ENCODE results near the gene PDCD4. TPM values are rescaled to one million over a fixed set of nuclear protein-coding genes. Genes with fewer than 3 reads are reported as not detected.

Gene PDCD4
- total and polyA plus RNA-seq, 9 of the 15 experiments (the other 6 are each of a cell fraction or from before 2014, with no cell fraction given): 12.9 to 44.1 (median 33.7) TPM

DNA sequence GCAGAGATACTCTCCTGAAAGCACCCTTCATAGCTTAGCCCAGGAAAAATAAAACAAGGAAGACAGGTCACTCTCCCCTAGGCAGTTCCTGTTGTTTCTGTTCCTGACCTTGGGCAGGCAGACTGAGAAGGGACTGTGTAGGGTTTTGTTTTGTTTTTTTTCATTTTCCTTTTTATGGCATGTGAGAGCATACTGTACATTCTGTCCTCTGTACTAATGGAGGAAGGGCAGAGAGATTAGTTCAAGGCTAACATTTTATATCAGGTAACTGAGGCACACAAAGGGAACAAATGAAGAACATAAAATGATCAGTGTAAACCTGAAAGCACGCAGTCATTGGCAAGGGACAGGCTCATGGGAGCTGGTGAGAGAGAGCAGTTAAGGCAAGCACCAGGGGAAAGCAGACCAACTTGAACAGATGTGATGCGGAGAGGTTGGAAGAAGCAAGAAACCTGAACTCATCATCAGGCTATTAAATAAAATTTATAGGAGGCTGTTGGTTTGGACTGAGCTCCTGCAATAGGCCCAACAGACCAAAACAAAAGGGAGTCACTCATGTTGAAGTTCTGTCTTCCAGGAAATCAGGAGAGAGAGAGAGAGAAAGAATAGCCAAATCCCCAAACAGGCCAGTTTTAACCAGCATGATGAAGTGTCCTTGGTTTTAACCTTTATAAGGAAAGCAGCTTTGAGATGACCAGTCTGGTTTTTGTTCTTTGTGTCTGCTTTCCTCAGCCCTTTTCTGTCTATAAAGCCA, 34.1 kb upstream of the PDCD4 start:
- H3K9ac ChIP-seq (ENCODE audit: insufficient read depth in 1 of 2, low read depth in 2 of 2, low read length in 2 of 2): no peak overlapping the region
- no peaks in the 10 kb centered on the region for H3K9me1 ChIP-seq (ENCODE audit: control insufficient read depth, insufficient read depth, low read length)
- CTCF ChIA-PET (ENCODE audit: low intra/inter-chr PET ratio): no interaction called here
- H3K9me3 ChIP-seq (replicated peaks; ENCODE audit: control insufficient read depth, insufficient read depth, low read depth, low read length): no peaks in the 10 kb centered on the region
- H2AFZ ChIP-seq (ENCODE audit: low read depth, low read length): no peak overlapping the region
- POLR2A ChIA-PET: interaction anchor here (0.6 kb wide), 1 partner anchor 39 kb away, joined by 3 read pairs; no protein-coding TSS in a partner anchor
- intact Hi-C loops (cut with micrococcal nuclease) (loop anchor here (5.0 kb wide), 1 partner anchor 35 kb away; the partner anchor contains the start of gene PDCD4), in situ Hi-C loops (cut with MboI) (no loop called here)
- ATAC-seq (no peak), DNase-seq (ENCODE audit: extremely low read depth in 1 of 4, low spot score in 3 of 4) (no peak), FAIRE-seq (no peak)
- H3K27me3 ChIP-seq (ENCODE audit: control insufficient read depth in 2 of 2, insufficient read depth in 2 of 2, low read length in 2 of 2): no peaks in the 10 kb centered on the region
- 85% methylated on average over 2 of the region's 2 CpGs for WGBS (ENCODE audit: insufficient coverage, low coverage, missing lambda C conversion rate)
- peaks cover 6% of the 10 kb centered on the region; the same call in 2 of the 3 replicates for H3K36me3 ChIP-seq (ENCODE audit: control insufficient read depth, insufficient read depth, low read length)
- no peaks in the 10 kb centered on the region for H4K20me1 ChIP-seq (replicated peaks; ENCODE audit: control insufficient read depth, insufficient read depth, low read length)
- H3K27ac ChIP-seq (ENCODE audit: extremely low read depth, low read depth, low read length): no peak overlapping the region
- no peaks in the 10 kb centered on the region for H3K79me2 ChIP-seq (ENCODE audit: control insufficient read depth, insufficient read depth, low read length)
- no peak overlapping the region for H3K4me3 ChIP-seq
- peaks cover 12 to 29% of the 10 kb centered on the region in 2 experiments for H3K4me1 ChIP-seq (replicated peaks in 1 of 2; ENCODE audit: control insufficient read depth in 2 of 2, insufficient read depth in 2 of 2, low read length in 2 of 2)
- no TSS peak for BruUV-seq (replicated peaks)
- H3K4me2 ChIP-seq (ENCODE audit: insufficient read depth, low read length): no peak overlapping the region
- no peak for TF ChIP-seq HIVEP1 (CRISPR knock-in tag; IDR thresholded peaks at IDR 0.05)
- TF ChIP-seq LARP7 (IDR thresholded peaks at IDR 0.05): no peak
- TF ChIP-seq KAT8 (IDR thresholded peaks at IDR 0.05; ENCODE audit: low read depth): no peak
- TF ChIP-seq ZNF76 (CRISPR knock-in tag; IDR thresholded peaks at IDR 0.05; ENCODE audit: borderline replicate concordance): no peak
- no peak for TF ChIP-seq ELF2 (CRISPR knock-in tag; IDR thresholded peaks at IDR 0.05)
- no peak for TF ChIP-seq ZNF668 (CRISPR knock-in tag; IDR thresholded peaks at IDR 0.05)
- TF ChIP-seq TSC22D4 (tag; IDR thresholded peaks at IDR 0.05): no peak
- no peak for TF ChIP-seq EGR1 (conservative IDR thresholded peaks at IDR 0.05)
- no peak for TF ChIP-seq ZNF561 (CRISPR knock-in tag; conservative IDR thresholded peaks at IDR 0.05)
